ENCODE results near the gene EVI5L.

The EVI5L gene

GRCh38 chr19:7859831-7860713, 30.1 kb downstream of the EVI5L start:
- in situ Hi-C loops (cut with HindIII; ENCODE audit: low sequenced_read_pairs) = loop anchor here (25.0 kb wide), 1 partner anchor 148 kb away; the partner anchor contains the start of gene FCER2

GRCh38 chr19:7860714-7861618, 30.9 kb downstream of the EVI5L start:
- in situ Hi-C loops (cut with HindIII; ENCODE audit: low sequenced_read_pairs) = loop anchor here (25.0 kb wide), 1 partner anchor 149 kb away; the partner anchor contains the start of gene FCER2

GRCh38 chr19:7861619-7862412, 31.8 kb downstream of the EVI5L start:
- in situ Hi-C loops (cut with HindIII; ENCODE audit: low sequenced_read_pairs) = loop anchor here (25.0 kb wide), 1 partner anchor 150 kb away; the partner anchor contains the start of gene FCER2

- in situ Hi-C loops (cut with HindIII; ENCODE audit: low sequenced_read_pairs) = loop anchor here (25.0 kb wide), 1 partner anchor 150 kb away; the partner anchor contains the start of gene FCER2
Measured at GRCh38 chr19:7862413-7862951, 32.5 kb downstream of the EVI5L start.

- in situ Hi-C loops (cut with HindIII; ENCODE audit: low sequenced_read_pairs) = loop anchor here (25.0 kb wide), 1 partner anchor 151 kb away; the partner anchor contains the start of gene FCER2
Measured at GRCh38 chr19:7863157-7863970, 33.3 kb downstream of the EVI5L start.

GRCh38 chr19:7863971-7864689, 34.1 kb downstream of the EVI5L start:
- in situ Hi-C loops (cut with HindIII; ENCODE audit: low sequenced_read_pairs) = loop anchor here (25.0 kb wide), 1 partner anchor 152 kb away; the partner anchor contains the start of gene FCER2

- in situ Hi-C loops (cut with HindIII; ENCODE audit: low sequenced_read_pairs) = loop anchor here (25.0 kb wide), 1 partner anchor 152 kb away; the partner anchor contains the start of gene FCER2
Measured at GRCh38 chr19:7864690-7865074, 34.7 kb downstream of the EVI5L start.

- in situ Hi-C loops (cut with HindIII; ENCODE audit: low sequenced_read_pairs) = loop anchor here (25.0 kb wide), 1 partner anchor 153 kb away; the partner anchor contains the start of gene FCER2
Measured at GRCh38 chr19:7865262-7865911, 35.4 kb downstream of the EVI5L start.

GRCh38 chr19:7866399-7867091, 36.5 kb downstream of the EVI5L start:
- in situ Hi-C loops (cut with HindIII; ENCODE audit: low sequenced_read_pairs) = loop anchor here (25.0 kb wide), 1 partner anchor 154 kb away; the partner anchor contains the start of gene FCER2

- in situ Hi-C loops (cut with HindIII; ENCODE audit: low sequenced_read_pairs) = loop anchor here (25.0 kb wide), 1 partner anchor 155 kb away; the partner anchor contains the start of gene FCER2
Measured at GRCh38 chr19:7867092-7867844, 37.2 kb downstream of the EVI5L start.

GRCh38 chr19:7868326-7868670, 38.3 kb downstream of the EVI5L start:
- in situ Hi-C loops (cut with HindIII; ENCODE audit: low sequenced_read_pairs) = loop anchor here (25.0 kb wide), 1 partner anchor 156 kb away; the partner anchor contains the start of gene FCER2

- in situ Hi-C loops (cut with HindIII; ENCODE audit: low sequenced_read_pairs) = loop anchor here (25.0 kb wide), 1 partner anchor 157 kb away; the partner anchor contains the start of gene FCER2
Measured at GRCh38 chr19:7868671-7869452, 38.8 kb downstream of the EVI5L start.

GRCh38 chr19:7869453-7869909, 39.5 kb downstream of the EVI5L start:
- in situ Hi-C loops (cut with HindIII; ENCODE audit: low sequenced_read_pairs) = loop anchor here (25.0 kb wide), 1 partner anchor 157 kb away; the partner anchor contains the start of gene FCER2

- in situ Hi-C loops (cut with HindIII; ENCODE audit: low sequenced_read_pairs) = loop anchor here (25.0 kb wide), 1 partner anchor 158 kb away; the partner anchor contains the start of gene FCER2
Measured at GRCh38 chr19:7869910-7870511, 40.0 kb downstream of the EVI5L start.

Data from DLD1 (cell line).